Right cardiac atrium (tissue), 5 donors: ENCODE data around the gene MSMP. TPM values are rescaled to one million over a fixed set of nuclear protein-coding genes. Genes with fewer than 3 reads are reported as not detected.

Experiments
- ATAC-seq, 2 donors: fragments of 200-7000 bp; cut with Tn5 transposase; one replicate each; pipeline versions ENCODE4 v1.8.0 to v1.9.1; 2020; ENCODE audit warnings: moderate library complexity in 2 of 2, mild to moderate bottlenecking in 1 of 2
- DNase-seq, 3 donors: peaks; one replicate each; pipeline ENCODE4 v3.0.0-alpha.2; 2020
- H3K27ac ChIP-seq: one replicate; pipeline ENCODE4 v1.5.1; 2013; ENCODE audit warnings: mild to moderate bottlenecking, low read length, control low read depth, moderate library complexity
- H3K27me3 ChIP-seq: one replicate; pipeline ENCODE4 v1.6.1; 2013; ENCODE audit not compliant: control insufficient read depth, insufficient read depth
- H3K4me1 ChIP-seq: one replicate; pipeline ENCODE4 v1.6.1; 2013; ENCODE audit warnings: low read length; ENCODE audit not compliant: control insufficient read depth, insufficient read depth
- H3K4me3 ChIP-seq: one replicate; pipeline ENCODE4 v1.5.1; 2013; ENCODE audit warnings: low read length, control low read depth
- H3K9me3 ChIP-seq: one replicate; pipeline ENCODE4 v1.6.1; 2013; ENCODE audit warnings: low read length; ENCODE audit not compliant: control insufficient read depth
- WGBS: extraction: QIAGEN DNeasy Blood & Tissue Kit; methylation state at CpG from one replicate; pipeline ENCODE4 v1.1.7; 2013; 5-methylcytosine and 5-hydroxymethylcytosine counted together
- intact Hi-C, 4 donors: fragments of 100-400 bp; cut with DNase I; formaldehyde crosslinking; loops; one replicate each; pipeline versions ENCODE4 v1.11.0 to v1.14.0; 2022 to 2023
- polyA plus RNA-seq: library from polyadenylated mRNA; stranded (reverse); fragments of 200-250 nt; gene quantifications from one replicate; pipeline ENCODE4 v1.2.3, GENCODE V29; 2013
- total RNA-seq, 4 donors: library from RNA; stranded (reverse); fragmentation: NEBNext Ultra II Directional; extraction: Animal tissue kit (Norgen Biotek cat#: 25700); gene quantifications; one replicate each; pipeline ENCODE4 v1.2.1, GENCODE V29; 2021
- donor health status: healthy with polysubstance abuse.
- donor health status: DM: no; HTN: yes; CAD: no.
- donor health status: DM: no; HTN: no; CAD: no.
- donor health status: DM: no; HTN: yes; CAD: no; lungs with severe emphysema.
- donor health status: DM: yes; HTN: yes; CAD: no.

MSMP gene
- total and polyA plus RNA-seq, 5 donors: 0.27 TPM; not detected in 4

- DNase-seq: no peak
- Histone ChIP-seq H3K27ac (no peak overlapping the region), H3K27me3 (no peaks in the 10 kb centered on the region), H3K4me1 (peaks cover 12% of the 10 kb centered on the region), H3K4me3 (no peak overlapping the region), H3K9me3 (no peaks in the 10 kb centered on the region)
- intact Hi-C loops: no loop called here
- WGBS: 48% methylated on average over 1 of the region's 1 CpG
- ATAC-seq: no peak
Measured at GRCh38 chr9:35771534-35771933, 17.5 kb upstream of the MSMP start.

- Histone ChIP-seq H3K4me3 (no peak overlapping the region), H3K27me3 (no peaks in the 10 kb centered on the region), H3K4me1 (peaks cover 10% of the 10 kb centered on the region), H3K27ac (peak overlapping the region; percentile 58), H3K9me3 (no peaks in the 10 kb centered on the region)
- WGBS: 6% methylated on average over 4 of the region's 4 CpGs
- ATAC-seq (peak; percentile 89), DNase-seq (peak in 2 of 3 donors; percentile 51 to 82)
- intact Hi-C loops: no loop called here
Measured at GRCh38 chr9:35771075-35771433, 17.0 kb upstream of the MSMP start.

- DNase-seq (no peak), ATAC-seq (no peak)
- Histone ChIP-seq H3K4me1 (peaks cover 6% of the 10 kb centered on the region), H3K9me3 (no peaks in the 10 kb centered on the region), H3K27me3 (no peaks in the 10 kb centered on the region), H3K27ac (no peak overlapping the region), H3K4me3 (no peak overlapping the region)
- 95% methylated on average over 1 of the region's 1 CpG for WGBS
- intact Hi-C loops: no loop called here
Measured at GRCh38 chr9:35769763-35770162, 15.7 kb upstream of the MSMP start.

- Histone ChIP-seq H3K4me3 (no peak overlapping the region), H3K4me1 (peaks cover 6% of the 10 kb centered on the region), H3K27me3 (no peaks in the 10 kb centered on the region), H3K9me3 (no peaks in the 10 kb centered on the region), H3K27ac (no peak overlapping the region)
- no peak for ATAC-seq
- WGBS: 89% methylated on average over 1 of the region's 1 CpG
- intact Hi-C loops: no loop called here
- DNase-seq: no peak
Measured at GRCh38 chr9:35767458-35767857, 13.4 kb upstream of the MSMP start.

GRCh38 chr9:35766997-35767396, 12.9 kb upstream of the MSMP start:
- no peak overlapping the region for H3K4me3 ChIP-seq
- ATAC-seq: no peak
- WGBS: 87% methylated on average over 2 of the region's 2 CpGs

GRCh38 chr9:35763803-35764202, 9.7 kb upstream of the MSMP start:
- WGBS: 93% methylated on average over 1 of the region's 1 CpG
- Histone ChIP-seq H3K27me3 (no peaks in the 10 kb centered on the region), H3K27ac (no peak overlapping the region), H3K4me3 (no peak overlapping the region), H3K4me1 (no peaks in the 10 kb centered on the region), H3K9me3 (no peaks in the 10 kb centered on the region)
- intact Hi-C loops: loop anchor here in 1 of 4 donors (2.0 kb wide), 1 partner anchor 35 kb away; no protein-coding TSS in a partner anchor
- DNase-seq (no peak), ATAC-seq (no peak)

More at GRCh38 chr9:35766997-35767396, 12.9 kb upstream of the MSMP start:
- DNase-seq: no peak
- H3K4me1 ChIP-seq: peaks cover 5% of the 10 kb centered on the region
- H3K27me3 ChIP-seq: no peaks in the 10 kb centered on the region
- no peaks in the 10 kb centered on the region for H3K9me3 ChIP-seq
- intact Hi-C loops: no loop called here
- H3K27ac ChIP-seq: no peak overlapping the region

- DNase-seq (no peak), ATAC-seq (no peak)
- H3K27ac ChIP-seq: no peak overlapping the region
- H3K4me3 ChIP-seq: no peak overlapping the region
- intact Hi-C loops: loop anchor here in 1 of 4 donors (2.0 kb wide), 1 partner anchor 34 kb away; no protein-coding TSS in a partner anchor
- no peaks in the 10 kb centered on the region for H3K9me3 ChIP-seq
- WGBS: 94% methylated on average over 2 of the region's 2 CpGs
- no peaks in the 10 kb centered on the region for H3K4me1 ChIP-seq
- no peaks in the 10 kb centered on the region for H3K27me3 ChIP-seq
Measured at GRCh38 chr9:35763181-35763580, 9.1 kb upstream of the MSMP start.

GRCh38 chr9:35760651-35761050, 6.6 kb upstream of the MSMP start:
- intact Hi-C loops: no loop called here
- Histone ChIP-seq H3K4me1 (no peaks in the 10 kb centered on the region), H3K27ac (no peak overlapping the region), H3K27me3 (no peaks in the 10 kb centered on the region), H3K9me3 (no peaks in the 10 kb centered on the region), H3K4me3 (no peak overlapping the region)
- WGBS: 66% methylated on average over 2 of the region's 2 CpGs
- ATAC-seq: peak; percentile 36 to 66
- peak in 1 of 3 donors; percentile 40 for DNase-seq

GRCh38 chr9:35759795-35760194, 5.7 kb upstream of the MSMP start:
- H3K27me3 ChIP-seq: no peaks in the 10 kb centered on the region
- H3K4me1 ChIP-seq: no peaks in the 10 kb centered on the region
- ATAC-seq (no peak), DNase-seq (no peak)
- no peaks in the 10 kb centered on the region for H3K9me3 ChIP-seq
- no peak overlapping the region for H3K4me3 ChIP-seq
- no peak overlapping the region for H3K27ac ChIP-seq
- intact Hi-C loops: no loop called here
- WGBS: 95% methylated on average over 4 of the region's 4 CpGs

- Histone ChIP-seq H3K4me1 (no peaks in the 10 kb centered on the region), H3K4me3 (no peak overlapping the region), H3K9me3 (no peaks in the 10 kb centered on the region), H3K27me3 (no peaks in the 10 kb centered on the region), H3K27ac (no peak overlapping the region)
- DNase-seq: no peak
- intact Hi-C loops: no loop called here
- peak in 1 of 2 donors; percentile 3 for ATAC-seq
- 34% methylated on average over 3 of the region's 3 CpGs for WGBS
Measured at GRCh38 chr9:35758475-35759050, 4.5 kb upstream of the MSMP start.

GRCh38 chr9:35757892-35758275, 3.8 kb upstream of the MSMP start:
- ATAC-seq: no peak
- intact Hi-C loops: no loop called here
- no peaks in the 10 kb centered on the region for H3K4me1 ChIP-seq
- H3K9me3 ChIP-seq: no peaks in the 10 kb centered on the region
- no peak for DNase-seq
- H3K4me3 ChIP-seq: peak overlapping the region; percentile 58
- no peak overlapping the region for H3K27ac ChIP-seq
- no peaks in the 10 kb centered on the region for H3K27me3 ChIP-seq
